NOMO-1 (cell line): ENCODE data around the gene FBXW5.

Experiments
- DNase-seq, 2 experiments: peaks; one replicate each; lab custom pipeline; 2025; ENCODE audit not compliant: unreplicated experiment in 2 of 2; lab: John Stamatoyannopoulos, UW

FBXW5 gene, protein sequence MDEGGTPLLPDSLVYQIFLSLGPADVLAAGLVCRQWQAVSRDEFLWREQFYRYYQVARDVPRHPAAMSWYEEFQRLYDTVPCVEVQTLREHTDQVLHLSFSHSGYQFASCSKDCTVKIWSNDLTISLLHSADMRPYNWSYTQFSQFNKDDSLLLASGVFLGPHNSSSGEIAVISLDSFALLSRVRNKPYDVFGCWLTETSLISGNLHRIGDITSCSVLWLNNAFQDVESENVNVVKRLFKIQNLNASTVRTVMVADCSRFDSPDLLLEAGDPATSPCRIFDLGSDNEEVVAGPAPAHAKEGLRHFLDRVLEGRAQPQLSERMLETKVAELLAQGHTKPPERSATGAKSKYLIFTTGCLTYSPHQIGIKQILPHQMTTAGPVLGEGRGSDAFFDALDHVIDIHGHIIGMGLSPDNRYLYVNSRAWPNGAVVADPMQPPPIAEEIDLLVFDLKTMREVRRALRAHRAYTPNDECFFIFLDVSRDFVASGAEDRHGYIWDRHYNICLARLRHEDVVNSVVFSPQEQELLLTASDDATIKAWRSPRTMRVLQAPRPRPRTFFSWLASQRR

DNA sequence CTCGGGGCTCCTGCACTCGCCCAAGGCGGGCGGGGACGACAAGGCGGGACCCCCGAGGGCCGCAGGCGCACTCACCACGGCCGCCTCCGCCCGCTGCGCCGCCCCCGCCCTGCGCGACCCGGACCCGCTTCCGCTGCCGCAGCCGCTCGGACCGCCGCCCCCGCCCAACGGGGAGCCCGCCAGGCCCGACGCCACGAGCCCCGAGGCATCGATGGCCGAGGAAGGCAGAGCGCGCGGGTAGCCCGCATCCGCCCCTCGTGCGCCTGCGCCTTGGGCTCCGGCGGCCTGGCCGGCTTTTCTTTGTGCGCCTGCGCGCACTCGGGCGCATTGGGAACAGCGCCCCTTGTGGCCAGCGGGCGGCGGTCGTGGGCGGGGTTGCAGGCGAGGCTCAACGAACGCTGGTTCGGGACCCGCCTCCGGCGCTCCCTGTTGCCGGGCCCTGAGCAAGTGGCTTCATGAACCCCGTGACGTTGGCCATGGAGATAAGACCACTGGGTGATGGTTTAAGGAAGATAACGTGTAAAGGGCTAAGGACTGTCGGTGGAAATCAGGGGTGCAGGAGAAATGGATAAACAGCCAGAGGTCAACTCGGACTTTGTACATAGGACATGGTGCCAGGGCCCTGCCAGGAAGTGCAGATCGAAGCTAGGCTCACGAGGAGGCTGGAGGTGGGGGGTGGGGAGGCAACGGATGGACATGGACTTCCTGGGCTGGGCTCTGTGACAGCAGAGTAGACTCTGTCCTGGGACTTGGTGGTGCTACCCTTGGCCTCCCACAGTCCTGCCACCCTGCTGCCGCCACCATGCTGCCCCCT is at the start of gene FBXW5, which contains the start of gene C8G:
Gene FBXW5 (minus strand): TSS at position 220 of the 814 bp plus-strand sequence. CDS start 655 bp downstream, outside the sequence.
Gene C8G (plus strand): TSS at position 725 of the 814 bp plus-strand sequence. CDS start 78 bp downstream, at position 803.
- peak; percentile 98 to 99 for DNase-seq

DNA sequence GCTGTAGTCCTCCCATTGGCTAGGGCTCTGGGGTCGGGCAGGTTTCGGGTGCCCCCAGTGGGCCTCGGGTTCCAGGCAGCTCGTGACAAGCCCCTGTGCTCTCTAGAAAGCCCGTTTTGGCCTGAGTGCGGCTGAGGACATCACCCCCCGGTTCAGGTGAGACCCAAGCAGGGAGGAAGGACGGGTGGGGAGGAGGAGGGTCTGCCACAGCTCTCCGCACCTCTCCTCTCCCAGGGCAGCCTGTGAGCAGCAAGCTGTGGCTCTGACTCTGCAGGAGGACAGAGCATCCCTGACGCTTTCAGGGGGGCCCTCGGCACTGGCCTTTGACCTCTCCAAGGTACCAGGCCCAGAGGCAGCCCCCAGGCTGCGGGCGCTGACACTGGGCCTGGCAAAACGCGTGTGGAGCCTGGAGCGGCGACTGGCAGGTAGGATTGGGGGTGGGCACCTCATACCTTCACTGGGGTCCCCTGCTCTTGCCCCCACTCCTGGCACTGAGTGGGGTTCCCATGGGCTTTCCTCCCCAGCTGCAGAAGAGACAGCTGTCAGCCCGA is 48.4 kb upstream of the FBXW5 start:
- DNase-seq, result no peak

DNA sequence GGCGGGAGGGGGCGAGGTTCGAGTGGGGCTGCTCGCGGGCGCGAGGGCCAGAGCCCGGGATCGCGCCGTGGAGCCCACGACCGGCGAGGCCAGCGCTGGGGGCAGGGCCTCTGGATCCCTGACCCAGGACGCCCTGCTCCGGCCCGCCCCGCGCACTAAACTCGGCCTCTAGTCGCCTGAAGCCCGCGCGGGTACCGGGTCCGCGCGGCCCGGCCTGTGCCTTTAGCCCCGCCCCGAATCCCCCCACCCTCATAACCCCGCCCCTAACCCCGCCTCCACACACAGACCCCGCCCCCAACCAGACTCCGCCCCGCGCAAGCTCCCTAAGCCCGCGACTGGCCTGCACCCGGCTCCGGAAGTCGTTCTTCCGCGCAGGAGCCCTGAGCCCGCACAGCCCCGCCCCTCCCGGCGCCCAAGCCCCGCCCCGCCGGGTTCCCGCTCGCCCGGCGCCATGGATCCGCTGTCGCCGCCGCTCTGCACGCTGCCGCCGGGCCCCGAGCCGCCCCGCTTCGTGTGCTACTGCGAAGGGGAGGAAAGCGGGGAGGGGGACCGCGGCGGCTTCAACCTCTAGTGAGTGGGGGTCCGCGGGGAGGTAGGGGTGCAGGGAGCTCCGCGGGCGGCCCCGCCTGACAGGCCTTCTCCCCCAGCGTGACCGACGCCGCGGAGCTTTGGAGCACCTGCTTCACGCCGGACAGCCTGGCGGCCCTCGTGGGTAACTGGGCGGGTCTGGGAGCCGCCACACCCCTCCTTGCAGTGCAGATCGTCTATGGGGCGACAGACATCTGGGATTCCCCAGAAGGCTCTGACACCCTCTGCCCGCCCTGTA is 47.7 kb upstream of the FBXW5 start, which contains the start of gene PAXX:
Gene PAXX (plus strand): TSS at position 430 of the 826 bp plus-strand sequence. CDS start 22 bp downstream, at position 452.
- peak; percentile 88 to 98 for DNase-seq

DNA sequence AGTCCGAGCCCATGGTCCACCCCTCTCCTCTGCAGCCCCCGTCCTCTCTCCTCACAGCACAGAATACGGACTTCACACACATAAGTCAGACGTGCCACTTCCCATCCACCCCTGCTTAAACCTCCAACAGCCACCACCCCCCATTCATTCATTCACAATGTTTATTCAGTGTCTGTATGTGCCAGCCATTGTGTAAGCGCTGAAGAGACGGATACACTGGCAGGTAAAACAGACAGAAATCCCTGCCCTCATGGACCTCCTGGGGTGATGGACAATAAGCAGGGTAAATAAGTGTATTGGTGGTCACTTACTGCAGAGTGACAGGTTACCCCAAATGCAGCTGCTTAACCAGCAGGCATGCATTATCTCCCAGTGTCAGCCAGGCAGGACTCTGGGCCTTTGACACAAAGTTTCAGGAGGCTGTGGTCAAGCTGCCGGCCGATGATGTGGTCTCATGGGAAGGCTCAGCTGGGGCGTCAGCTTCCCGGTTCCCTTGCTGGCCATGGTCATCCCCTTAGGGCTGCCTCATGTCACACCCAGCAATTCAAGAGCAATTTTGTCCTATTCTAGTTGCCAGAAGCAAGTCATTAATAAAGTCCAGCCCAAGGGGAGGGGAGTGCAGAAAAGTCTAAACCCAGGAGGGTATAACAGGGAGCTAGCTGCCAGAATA is 45.8 kb upstream of the FBXW5 start:
- no peak for DNase-seq

DNA sequence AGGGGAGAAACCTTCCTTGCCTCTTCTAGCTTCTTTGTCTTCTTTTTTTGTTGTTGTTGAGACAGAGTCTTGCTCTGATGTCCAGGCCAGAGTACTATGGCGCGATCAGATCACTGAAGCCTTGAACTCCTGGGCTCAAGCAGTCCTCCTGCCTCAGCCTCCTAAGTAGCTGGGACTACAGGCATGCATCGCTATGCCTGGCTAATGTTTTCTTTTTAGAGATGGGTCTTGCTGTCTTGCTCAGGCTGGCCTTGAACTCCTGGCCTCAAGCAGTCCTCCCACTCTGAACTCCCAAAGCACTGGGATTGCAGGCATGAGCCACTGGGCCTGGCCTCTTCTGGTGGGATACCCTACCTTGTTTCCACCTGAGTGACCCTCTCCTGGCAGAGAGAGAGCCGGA is 44.3 kb upstream of the FBXW5 start:
- no peak for DNase-seq

DNA sequence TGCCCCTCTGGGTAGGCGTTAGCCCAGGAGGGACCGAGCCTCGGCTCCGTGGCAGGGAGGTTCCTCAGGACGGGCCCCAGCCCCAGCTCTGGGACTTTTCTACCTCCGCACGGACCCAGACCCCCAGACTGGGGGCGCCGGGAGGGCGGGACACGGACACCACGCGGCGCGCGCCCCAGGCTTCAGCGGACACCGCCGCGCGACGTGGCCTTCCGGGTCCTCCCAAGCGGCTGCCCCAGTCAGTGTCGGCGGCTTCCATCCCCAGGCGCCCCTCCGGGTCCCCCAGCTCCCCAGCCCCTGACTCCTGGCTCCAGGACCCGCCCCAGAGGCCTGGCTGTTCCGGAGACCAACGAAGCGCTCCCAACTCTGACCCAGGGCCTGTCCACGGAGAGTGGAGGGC is 41.3 kb upstream of the FBXW5 start:
- DNase-seq, result no peak

DNA sequence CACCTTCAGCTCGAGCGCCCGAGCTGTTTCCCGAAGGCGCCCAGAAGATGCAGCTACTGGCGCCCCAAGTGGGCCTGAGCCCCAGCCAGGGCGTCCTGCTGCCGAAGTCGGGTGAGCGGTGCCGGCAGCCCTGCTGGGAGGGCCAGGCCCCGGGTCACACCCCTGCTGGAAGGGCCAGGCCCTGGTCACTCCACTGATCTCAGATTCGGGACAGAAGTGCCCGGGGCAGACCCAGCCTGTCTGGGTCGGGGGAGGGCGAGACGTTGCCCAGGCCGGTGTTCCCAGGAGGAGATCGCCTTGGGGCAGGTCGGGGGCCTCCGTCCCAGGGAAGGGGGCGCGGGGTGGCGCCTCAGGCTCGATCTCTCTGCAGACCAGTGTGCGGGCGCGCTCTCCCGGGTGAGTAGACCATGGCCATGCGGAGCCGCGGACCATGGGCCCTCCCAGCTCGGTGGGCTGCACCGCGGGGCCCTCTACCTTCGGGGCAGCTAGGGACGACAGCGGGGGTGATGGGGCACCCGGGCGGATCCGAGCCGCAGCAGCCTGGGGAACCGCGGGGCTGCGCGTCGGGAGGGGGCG is 40.6 kb upstream of the FBXW5 start:
- no peak for DNase-seq

DNA sequence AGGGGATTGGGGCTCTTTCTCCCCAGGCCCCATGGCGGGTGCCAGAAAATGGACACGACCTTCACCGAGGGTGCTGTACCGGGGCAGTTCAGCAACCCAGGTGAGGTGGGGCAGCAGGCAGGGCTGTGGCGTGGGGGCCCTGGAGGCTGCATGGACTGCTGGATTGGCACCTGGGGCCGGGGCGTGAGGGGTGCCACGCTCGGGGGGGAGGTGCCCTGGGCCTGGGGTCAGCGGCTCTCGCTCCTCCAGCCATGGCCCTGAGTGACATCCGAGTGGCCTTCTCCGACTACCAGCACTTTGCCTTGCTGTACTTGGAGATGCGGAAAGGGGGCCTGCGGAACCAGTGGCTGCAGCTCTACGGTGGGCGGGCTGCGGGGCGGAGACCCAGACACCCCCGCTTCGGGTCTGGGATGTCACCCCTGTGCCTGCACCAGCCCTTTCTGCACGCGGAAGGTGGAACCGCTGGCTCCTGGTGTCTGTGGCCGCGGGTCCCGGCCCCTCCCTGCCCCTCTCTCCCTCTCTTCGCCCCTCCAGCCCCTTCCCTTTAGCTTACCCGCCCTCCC is 40.0 kb upstream of the FBXW5 start:
- no peak for DNase-seq

DNA sequence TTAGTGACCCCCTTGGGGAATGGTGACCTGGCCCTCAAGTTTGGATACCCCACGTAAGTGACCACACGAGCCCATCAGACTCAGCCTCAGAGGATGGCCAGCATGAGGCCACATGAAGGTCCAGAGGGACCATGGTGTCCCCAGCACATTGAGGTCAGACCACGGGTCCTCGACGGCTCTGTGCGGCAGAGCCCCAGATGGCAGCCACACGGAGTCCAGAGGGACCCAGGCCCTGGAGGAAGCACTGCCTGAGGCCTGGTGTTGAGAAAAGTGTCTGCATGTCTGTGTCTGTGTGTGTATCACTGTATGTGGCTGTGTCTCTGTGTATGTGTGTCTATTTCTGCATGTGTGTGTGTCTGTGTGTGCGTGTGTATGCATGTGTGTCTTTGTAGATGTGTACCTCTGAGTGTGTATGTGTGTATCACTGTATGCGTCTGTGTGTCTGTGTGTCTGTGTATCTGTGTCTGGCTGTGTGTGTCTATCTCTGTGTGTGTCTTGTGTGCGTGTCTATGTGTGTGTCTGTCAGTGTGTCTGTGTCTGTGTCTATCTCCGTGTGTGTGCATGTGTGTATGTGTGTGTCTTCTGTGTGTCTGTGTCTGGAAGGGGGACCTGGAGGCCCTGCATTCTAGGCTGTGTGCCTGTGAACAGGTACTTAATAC is 39.2 kb upstream of the FBXW5 start:
- no peak for DNase-seq

DNA sequence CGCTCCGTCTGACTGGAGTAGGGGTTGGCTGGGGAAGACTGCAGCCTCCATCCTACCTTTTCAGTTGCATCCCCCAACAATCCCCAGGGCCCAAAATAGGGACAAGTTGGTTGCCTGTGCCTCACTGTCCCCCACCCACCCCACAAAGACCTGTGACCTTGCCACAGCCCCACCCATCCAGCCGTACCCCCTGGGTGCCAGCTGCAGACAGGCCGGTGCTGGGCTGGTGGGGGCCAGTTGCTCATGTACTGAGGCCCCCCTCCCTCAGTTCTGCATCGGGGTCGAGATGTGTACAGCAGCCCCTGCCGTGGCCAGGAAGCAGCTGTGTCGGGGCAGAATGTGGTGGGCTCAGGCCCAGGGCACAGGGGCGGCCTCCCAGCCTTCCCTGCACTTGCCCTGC is 38.6 kb upstream of the FBXW5 start:
- DNase-seq, result no peak

DNA sequence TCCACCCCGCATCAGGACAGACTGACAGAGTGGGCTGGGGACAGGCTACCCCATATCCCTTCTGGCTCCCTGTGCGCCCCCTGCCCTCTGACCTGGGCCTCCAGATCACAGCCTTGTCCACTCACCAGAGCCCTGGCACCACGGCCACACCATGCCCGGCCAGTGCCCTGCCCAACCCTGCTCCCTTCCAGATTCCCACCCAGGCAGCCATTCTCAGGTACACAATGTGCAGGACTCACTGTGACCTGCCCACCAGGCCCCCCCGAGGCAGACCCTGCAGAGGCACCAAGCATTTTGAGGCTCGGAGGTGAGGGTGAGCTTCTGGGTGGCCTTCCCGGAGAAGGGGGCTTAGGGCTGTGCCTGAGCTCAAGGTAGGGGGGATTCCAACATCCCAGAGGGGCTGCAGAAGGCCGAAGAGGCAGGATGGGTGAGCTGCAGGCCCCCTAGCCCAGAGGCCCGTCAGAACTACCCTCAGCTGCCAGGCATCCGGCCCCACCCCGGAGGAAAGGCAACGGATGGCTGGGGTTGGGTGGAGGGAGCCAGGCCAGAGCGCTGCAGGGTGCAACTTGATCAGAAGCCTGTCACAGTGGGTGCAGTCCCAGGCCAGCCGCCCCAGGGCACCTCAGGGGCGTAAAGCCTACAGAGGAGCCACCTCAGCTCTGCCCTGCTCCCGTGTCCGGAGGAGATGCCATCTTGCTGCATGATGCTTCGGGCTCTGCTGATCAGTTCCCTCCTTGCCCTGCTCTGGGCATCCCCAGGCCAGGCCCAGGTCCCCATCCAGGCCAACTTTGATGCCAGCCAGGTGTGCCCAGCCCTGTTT is 37.9 kb upstream of the FBXW5 start, which contains the start of gene LCNL1:
Gene LCNL1 (plus strand): TSS at position 762 of the 820 bp plus-strand sequence. CDS start 594 bp downstream, outside the sequence.
- DNase-seq, result no peak

DNA sequence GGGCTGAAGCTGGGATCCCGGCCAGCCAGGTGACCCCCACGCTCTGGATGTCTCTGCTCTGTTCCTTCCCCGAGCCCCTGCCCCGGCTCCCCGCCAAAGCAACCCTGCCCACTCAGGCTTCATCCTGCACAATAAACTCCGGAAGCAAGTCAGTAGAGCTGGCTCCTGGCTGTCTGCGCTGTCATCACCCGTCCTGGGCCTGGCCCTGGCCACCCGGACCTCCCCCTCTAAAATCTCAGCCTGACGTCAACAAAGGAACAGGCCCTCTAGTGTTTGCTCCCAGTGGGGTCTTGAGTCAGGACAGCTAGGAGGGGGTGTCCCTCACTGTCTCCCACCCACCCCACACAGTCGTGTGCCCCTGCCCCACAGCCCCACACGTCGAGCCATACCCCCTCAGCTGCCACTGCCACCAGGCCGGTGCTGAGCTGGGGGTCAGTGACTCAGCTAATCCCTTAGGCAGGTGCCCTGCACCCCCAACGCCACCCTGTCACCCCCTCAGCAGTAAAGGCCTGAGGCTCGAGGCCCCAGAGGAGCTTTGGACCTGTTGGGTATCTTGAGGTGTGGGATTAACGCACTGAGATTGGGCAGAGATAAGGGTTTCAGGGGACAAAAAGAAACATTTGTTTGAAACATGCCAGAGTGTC is 37.2 kb upstream of the FBXW5 start:
- no peak for DNase-seq

DNA sequence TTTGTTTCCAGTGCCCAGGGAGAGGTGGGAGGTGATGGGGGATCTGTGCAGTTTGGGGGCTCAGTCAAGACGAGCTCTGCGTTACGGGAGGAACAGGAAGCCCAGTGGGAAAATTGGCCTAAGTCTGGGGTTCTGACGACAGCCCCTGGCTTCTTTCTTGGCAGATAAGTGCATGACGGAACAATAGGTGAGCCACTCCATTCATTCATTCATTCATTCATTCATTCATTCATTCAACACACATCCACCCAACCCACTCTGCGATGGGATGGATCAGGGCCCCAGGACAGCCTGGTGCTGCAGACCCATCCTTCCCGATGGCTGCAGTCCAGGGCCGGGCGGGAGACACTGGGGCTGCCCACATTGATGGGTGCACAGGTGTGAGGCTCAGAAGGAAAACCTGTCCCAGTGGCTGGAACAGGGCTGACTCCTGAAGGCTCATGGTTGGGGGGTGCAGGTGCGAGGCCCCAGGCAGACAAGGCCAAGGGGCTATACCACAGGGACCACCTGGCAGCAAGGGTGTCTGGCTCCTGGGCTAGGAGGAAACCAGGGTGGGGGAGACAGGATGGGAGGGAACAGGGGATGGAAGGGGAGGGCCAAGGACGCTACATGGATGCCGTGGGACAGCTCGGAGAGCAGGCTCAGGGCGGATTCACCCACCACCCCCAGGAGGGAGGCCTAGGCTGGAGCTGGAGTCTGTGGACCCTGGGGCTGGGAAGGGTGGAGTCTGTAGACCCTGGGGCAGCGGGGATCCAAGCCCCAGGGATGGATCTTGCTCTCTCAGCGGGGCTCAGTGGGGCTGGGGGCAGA is 36.3 kb upstream of the FBXW5 start:
- DNase-seq, result no peak

DNA sequence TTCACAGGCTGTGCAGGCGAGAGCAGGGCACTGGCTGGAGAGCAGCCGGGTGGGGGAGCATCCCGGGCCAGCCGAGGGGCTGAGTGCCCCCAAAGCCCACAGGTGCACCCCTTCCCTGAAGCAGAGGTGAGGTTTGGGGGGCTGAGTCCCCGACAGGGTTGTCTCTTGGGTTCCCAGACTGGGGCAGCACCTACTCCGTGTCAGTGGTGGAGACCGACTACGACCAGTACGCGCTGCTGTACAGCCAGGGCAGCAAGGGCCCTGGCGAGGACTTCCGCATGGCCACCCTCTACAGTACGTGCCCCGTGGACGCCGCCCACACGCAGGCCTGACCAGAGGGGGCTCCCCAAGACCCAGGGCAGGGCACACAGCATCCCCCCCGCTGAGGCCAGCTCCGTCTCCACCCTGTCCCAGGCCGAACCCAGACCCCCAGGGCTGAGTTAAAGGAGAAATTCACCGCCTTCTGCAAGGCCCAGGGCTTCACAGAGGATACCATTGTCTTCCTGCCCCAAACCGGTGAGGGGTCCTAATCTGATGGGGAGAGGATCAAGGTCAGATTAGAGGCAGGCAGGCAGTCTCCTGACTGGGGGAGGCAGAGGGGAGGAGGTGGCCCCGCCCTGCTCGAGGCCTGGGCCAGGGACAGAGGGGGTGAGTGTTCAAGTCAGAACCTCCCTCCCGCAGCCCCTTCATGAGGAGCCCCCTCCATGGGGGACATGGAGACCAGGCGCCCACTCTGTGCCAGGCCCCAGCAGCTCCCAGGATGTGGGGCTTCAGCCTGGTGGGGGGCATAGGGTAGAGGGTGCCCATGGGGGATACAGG is 35.4 kb upstream of the FBXW5 start:
- DNase-seq, result no peak

DNA sequence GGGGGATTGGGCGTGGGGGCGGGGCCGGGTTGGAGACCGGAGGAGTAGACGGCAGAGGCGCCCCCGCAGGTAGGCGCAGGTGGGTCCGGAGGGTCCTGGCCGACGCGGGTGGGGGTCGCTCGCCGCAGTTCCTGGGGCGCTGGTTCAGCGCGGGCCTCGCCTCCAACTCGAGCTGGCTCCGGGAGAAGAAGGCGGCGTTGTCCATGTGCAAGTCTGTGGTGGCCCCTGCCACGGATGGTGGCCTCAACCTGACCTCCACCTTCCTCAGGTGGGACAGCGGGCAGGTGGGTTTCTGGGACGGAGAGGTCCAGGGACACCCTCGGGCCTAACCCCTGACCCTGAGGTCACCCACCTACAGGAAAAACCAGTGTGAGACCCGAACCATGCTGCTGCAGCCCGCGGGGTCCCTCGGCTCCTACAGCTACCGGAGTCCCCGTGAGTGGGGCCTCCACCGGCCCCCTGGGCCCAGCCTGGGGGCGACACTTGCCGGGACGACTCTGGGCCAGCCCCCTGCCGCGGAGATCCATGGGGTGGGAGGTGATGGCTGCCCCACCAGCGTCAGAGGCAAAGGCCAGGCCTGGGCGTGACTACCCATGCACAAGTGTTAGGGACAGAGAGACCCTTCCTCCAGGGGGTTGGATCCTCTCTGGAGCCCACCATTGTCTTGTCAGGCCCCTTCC is 34.5 kb upstream of the FBXW5 start:
- DNase-seq, result no peak
